ENCODE data around the gene FBP2. TPM values are rescaled to one million over a fixed set of nuclear protein-coding genes. Genes with fewer than 3 reads are reported as not detected.

The FBP2 gene
- total RNA-seq, 2 experiments from 2014 or later = not detected

DNA sequence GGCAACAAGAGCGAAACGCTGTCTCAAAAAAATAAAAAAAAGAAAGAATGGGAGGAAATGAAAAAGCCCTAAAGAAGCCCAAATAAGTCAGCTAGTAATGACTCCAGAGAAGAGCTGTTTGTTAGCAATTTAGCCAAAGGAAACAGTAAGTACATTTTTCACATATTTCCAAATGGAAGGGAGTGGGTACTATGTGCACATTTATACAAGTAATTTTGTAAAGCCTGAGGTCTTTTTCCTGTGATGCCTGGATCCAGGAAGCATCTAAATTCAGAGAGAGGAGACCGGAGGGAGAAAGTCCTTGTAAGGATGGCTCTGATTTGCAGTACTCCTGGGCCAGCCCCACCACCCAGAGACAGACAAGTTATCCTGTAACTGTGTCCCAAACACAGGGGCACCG, 31.0 kb upstream of the FBP2 start:
- Histone ChIP-seq H3K9me2 (ENCODE audit: insufficient read depth, low read length) (no peaks in the 10 kb centered on the region), H3K9me3 (ENCODE audit: low read length) (no peaks in the 10 kb centered on the region), H2AFZ (ENCODE audit: low read length) (no peak overlapping the region), H4K20me1 (ENCODE audit: insufficient read depth, low read length) (no peaks in the 10 kb centered on the region), H3K4me3 (ENCODE audit: low read depth, low read length, poor library complexity, severe bottlenecking) (no peak overlapping the region), H3K4me1 (ENCODE audit: insufficient read depth, low read length, poor library complexity, severe bottlenecking) (no peaks in the 10 kb centered on the region), H3K79me2 (ENCODE audit: insufficient read depth, low read depth, low read length) (no peaks in the 10 kb centered on the region), H3K4me2 (ENCODE audit: low read length) (no peak overlapping the region), H3K36me3 (ENCODE audit: insufficient read depth, low read length) (no peaks in the 10 kb centered on the region), H3K27ac (ENCODE audit: low read depth, low read length, poor library complexity, severe bottlenecking) (no peak overlapping the region)
- no peak for DNase-seq (ENCODE audit: low spot score)
- TF ChIP-seq EZH2phosphoT487 (IDR thresholded peaks at IDR 0.05; ENCODE audit: borderline replicate concordance, low read depth, low read length) = no peak
- TF ChIP-seq, protein P1, sequence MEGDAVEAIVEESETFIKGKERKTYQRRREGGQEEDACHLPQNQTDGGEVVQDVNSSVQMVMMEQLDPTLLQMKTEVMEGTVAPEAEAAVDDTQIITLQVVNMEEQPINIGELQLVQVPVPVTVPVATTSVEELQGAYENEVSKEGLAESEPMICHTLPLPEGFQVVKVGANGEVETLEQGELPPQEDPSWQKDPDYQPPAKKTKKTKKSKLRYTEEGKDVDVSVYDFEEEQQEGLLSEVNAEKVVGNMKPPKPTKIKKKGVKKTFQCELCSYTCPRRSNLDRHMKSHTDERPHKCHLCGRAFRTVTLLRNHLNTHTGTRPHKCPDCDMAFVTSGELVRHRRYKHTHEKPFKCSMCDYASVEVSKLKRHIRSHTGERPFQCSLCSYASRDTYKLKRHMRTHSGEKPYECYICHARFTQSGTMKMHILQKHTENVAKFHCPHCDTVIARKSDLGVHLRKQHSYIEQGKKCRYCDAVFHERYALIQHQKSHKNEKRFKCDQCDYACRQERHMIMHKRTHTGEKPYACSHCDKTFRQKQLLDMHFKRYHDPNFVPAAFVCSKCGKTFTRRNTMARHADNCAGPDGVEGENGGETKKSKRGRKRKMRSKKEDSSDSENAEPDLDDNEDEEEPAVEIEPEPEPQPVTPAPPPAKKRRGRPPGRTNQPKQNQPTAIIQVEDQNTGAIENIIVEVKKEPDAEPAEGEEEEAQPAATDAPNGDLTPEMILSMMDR (conservative IDR thresholded peaks at IDR 0.05; ENCODE audit: low read length) = no peak
- BruUV-seq (replicated peaks) = no TSS peak
- CTCF ChIA-PET (ENCODE audit: unreplicated experiment) = no interaction called here
- POLR2A ChIA-PET = interaction anchor here (0.6 kb wide), 1 partner anchor 598 kb away, joined by 4 read pairs; no protein-coding TSS in a partner anchor
- intact Hi-C loops (cut with micrococcal nuclease; ENCODE audit: unreplicated experiment) = no loop called here

DNA sequence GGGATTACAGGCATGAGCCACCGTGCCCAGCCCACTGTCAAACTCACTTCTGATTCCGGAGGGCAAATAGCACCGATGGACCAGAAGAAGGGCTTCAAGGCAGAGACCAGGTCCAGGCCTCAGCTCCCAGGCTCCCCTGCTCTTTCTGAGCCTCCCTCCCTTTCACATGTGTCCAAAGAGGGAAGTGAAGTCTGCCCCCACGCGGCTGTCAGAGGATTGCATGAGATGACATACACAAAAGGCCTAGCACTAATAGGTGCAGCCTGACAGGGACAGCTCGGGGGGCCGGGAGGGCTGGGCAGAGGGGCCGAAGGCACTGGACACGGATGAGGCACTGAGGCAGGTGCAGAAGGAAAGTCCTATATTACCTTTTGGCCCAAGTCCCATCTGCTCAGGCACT, 29.6 kb upstream of the FBP2 start:
- peak; percentile 83 for DNase-seq (ENCODE audit: low spot score)
- H3K27ac ChIP-seq (ENCODE audit: low read depth, low read length, poor library complexity, severe bottlenecking) = no peak overlapping the region
- H3K4me3 ChIP-seq (ENCODE audit: low read depth, low read length, poor library complexity, severe bottlenecking) = no peak overlapping the region
- H3K4me1 ChIP-seq (ENCODE audit: insufficient read depth, low read length, poor library complexity, severe bottlenecking) = peaks cover 6% of the 10 kb centered on the region
- POLR2A ChIA-PET = interaction anchor here (1.0 kb wide), 1 partner anchor 69 kb away, joined by 3 read pairs; the partner anchor contains the start of gene PCAT7
- H3K9me3 ChIP-seq (ENCODE audit: low read length) = no peaks in the 10 kb centered on the region
- H4K20me1 ChIP-seq (ENCODE audit: insufficient read depth, low read length) = no peaks in the 10 kb centered on the region
- no peaks in the 10 kb centered on the region for H3K36me3 ChIP-seq (ENCODE audit: insufficient read depth, low read length)
- no peaks in the 10 kb centered on the region for H3K9me2 ChIP-seq (ENCODE audit: insufficient read depth, low read length)
- no peaks in the 10 kb centered on the region for H3K79me2 ChIP-seq (ENCODE audit: insufficient read depth, low read depth, low read length)
- no TSS peak for BruUV-seq (replicated peaks)
- no peak for TF ChIP-seq EZH2phosphoT487 (IDR thresholded peaks at IDR 0.05; ENCODE audit: borderline replicate concordance, low read depth, low read length)
- TF ChIP-seq, protein P1 (conservative IDR thresholded peaks at IDR 0.05; ENCODE audit: low read length) = peak; percentile 80
- peak overlapping the region; percentile 52; the same call in 1 of the 2 replicates for H2AFZ ChIP-seq (ENCODE audit: low read length)
- intact Hi-C loops (cut with micrococcal nuclease; ENCODE audit: unreplicated experiment) = loop anchor here (1.0 kb wide), 2 partner anchors 15 to 69 kb away; no protein-coding TSS in a partner anchor
- CTCF ChIA-PET (ENCODE audit: unreplicated experiment) = interaction anchor here (0.9 to 1.7 kb wide), 2 partner anchors 21 to 68 kb away, joined by 3 to 7 read pairs; partner anchors contain the start of gene PCAT7
- H3K4me2 ChIP-seq (ENCODE audit: low read length) = no peak overlapping the region

DNA sequence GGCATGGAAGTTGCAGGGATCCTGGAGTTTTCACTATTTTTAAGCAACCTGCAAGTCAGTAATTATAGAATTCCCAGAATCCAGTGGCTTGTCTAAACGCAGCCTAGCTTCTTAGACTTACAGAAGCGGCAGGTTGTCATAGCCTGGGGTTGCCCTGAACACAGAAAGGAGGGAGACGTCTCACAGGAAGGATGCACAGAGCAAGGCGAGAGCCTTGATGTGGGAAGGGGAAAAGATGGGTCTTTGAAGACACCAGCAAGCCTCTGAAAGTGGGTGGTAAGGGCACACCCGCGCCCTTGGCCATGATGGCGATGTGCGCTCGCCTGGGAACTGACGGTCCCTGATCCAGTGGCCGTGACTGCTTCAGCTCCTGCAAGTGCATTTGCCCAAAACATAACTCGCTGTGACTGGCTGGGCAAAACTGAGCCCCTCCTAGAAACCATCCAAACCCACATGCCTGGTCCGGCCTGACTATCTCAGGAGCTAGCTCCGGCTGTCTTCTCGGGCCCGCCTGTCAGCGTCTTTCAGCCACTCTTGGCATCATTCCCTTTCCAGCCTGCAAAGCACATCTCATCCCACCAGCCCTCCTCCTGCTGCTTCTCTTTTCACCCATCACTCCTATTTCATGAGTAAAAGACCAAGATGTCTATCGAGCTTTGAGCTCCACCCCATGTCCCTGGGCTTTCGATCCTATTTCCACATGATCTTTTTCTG, 28.6 kb upstream of the FBP2 start:
- no peaks in the 10 kb centered on the region for H3K79me2 ChIP-seq (ENCODE audit: insufficient read depth, low read depth, low read length)
- no peaks in the 10 kb centered on the region for H3K9me3 ChIP-seq (ENCODE audit: low read length)
- H3K4me2 ChIP-seq (ENCODE audit: low read length) = no peak overlapping the region
- no peaks in the 10 kb centered on the region for H4K20me1 ChIP-seq (ENCODE audit: insufficient read depth, low read length)
- CTCF ChIA-PET (ENCODE audit: unreplicated experiment) = no interaction called here
- intact Hi-C loops (cut with micrococcal nuclease; ENCODE audit: unreplicated experiment) = no loop called here
- no peak overlapping the region for H3K4me3 ChIP-seq (ENCODE audit: low read depth, low read length, poor library complexity, severe bottlenecking)
- no peak overlapping the region for H3K27ac ChIP-seq (ENCODE audit: low read depth, low read length, poor library complexity, severe bottlenecking)
- peaks cover 6% of the 10 kb centered on the region for H3K4me1 ChIP-seq (ENCODE audit: insufficient read depth, low read length, poor library complexity, severe bottlenecking)
- no TSS peak for BruUV-seq (replicated peaks)
- POLR2A ChIA-PET = no interaction called here
- no peaks in the 10 kb centered on the region for H3K9me2 ChIP-seq (ENCODE audit: insufficient read depth, low read length)
- TF ChIP-seq, protein P1 (conservative IDR thresholded peaks at IDR 0.05; ENCODE audit: low read length) = no peak
- no peaks in the 10 kb centered on the region for H3K36me3 ChIP-seq (ENCODE audit: insufficient read depth, low read length)
- no peak overlapping the region for H2AFZ ChIP-seq (ENCODE audit: low read length)
- no peak for DNase-seq (ENCODE audit: low spot score)
